AG04450 (cell line): Measurements from ENCODE around the gene FOSB. TPM values are rescaled to one million over a fixed set of nuclear protein-coding genes. Genes with fewer than 3 reads are reported as not detected.
"Not testable (repeated sequence)": the region's sequence is repeated elsewhere in the genome, so short reads cannot be mapped to it uniquely, and the experiment has no call there.

Source experiments
- CTCF ChIA-PET: fragments of 300-600, 350-600 bp; formaldehyde crosslinking; extraction: SDS; loops from one replicate; lab custom pipeline; 2022; ENCODE audit warnings: antibody characterized with exemption, inconsistent platforms; lab: Charles Lee
- POLR2A ChIA-PET: fragments of 350-600 bp; formaldehyde crosslinking; extraction: SDS; loops from one replicate; lab custom pipeline; 2021; ENCODE audit warnings: antibody characterized with exemption, inconsistent platforms; lab: Yijun Ruan, JAX
- DNase-seq: peaks from one replicate; pipeline ENCODE4 v3.0.0-alpha.2; 2011; ENCODE audit warnings: low read depth, low spot score
- H3K27ac ChIP-seq: one replicate; pipeline ENCODE4 v1.5.1; 2012; ENCODE audit warnings: low read depth, low read length, control low read depth
- H3K27me3 ChIP-seq: one replicate; pipeline ENCODE4 v1.6.0; 2012; ENCODE audit warnings: low read length; ENCODE audit not compliant: control insufficient read depth, insufficient read depth
- H3K4me3 ChIP-seq: 2 replicates; pipeline ENCODE4 v1.5.1; 2011; ENCODE audit warnings: mild to moderate bottlenecking, low read depth, low read length, control low read depth
- H3K9me3 ChIP-seq: 2 replicates; pipeline ENCODE4 v1.5.1; 2012; ENCODE audit warnings: low read length; ENCODE audit not compliant: control insufficient read depth, insufficient read depth
- polyA plus RNA-seq: library from polyadenylated mRNA; depleted of rRNA; stranded (reverse); fragments of >200 nt; gene quantifications from 2 replicates; pipeline ENCODE4 v1.2.3, GENCODE V29; 2011
- TF ChIP-seq, protein P1 (sequence below): IDR thresholded peaks from 2 replicates; pipeline ENCODE4 v1.5.1; 2011; ENCODE audit warnings: low read depth, low read length, control low read depth, inconsistent platforms

The FOSB gene
- polyA plus RNA-seq, 1 experiment, result 1.3 TPM

DNA sequence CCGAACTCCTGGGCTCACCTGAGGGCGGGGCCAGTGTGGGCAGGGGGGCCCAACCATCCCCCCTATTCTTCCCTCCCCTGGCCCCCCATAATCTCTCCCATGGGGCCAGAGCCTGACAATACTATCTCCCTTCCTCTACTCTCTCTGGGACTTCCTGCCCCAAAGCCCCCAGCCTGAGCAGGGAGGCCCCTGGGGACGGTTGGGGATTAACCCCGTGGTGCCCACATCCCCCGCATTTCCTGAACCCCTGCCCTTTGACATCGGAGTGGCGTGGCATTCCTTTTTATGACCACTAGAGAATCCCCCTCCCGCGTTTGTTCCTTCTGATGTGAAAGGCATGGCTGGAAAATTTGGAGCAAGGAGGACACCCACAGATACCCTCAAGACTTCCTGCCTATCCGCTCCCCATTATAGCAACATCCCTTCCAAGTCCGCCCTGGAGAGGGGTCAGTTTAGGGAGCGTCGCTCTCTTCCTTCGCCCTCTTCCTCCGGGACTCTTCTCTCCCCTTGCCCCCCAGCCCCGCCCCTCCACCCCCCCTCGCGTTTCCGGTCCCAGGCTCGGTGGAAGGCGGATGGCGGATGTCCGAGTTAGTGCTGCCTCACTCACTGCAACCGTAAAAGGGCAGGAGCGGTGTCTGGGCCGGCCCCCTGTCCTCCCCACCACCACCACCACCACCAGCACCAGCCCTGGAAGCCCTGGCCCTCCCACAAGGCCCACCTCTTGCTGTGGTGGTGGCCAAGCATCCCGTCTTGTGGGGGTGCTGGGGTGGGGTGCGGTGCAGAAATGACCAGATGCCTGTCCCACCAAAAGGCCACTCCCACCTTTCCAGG is 41.3 kb downstream of the FOSB start:
- CTCF ChIA-PET, result no interaction called here
- Histone ChIP-seq H3K27me3 (no peaks in the 10 kb centered on the region), H3K9me3 (no peaks in the 10 kb centered on the region; the same call in 1 of the 2 replicates), H3K4me3 (peak overlapping the region; percentile 95), H3K27ac (peak overlapping the region; percentile 68)
- no peak for DNase-seq
- POLR2A ChIA-PET, result interaction anchor here (0.5 to 1.6 kb wide), 4 partner anchors 18 to 263 kb away, joined by 3 to 5 read pairs (median 3); no protein-coding TSS in a partner anchor
- TF ChIP-seq, protein P1, sequence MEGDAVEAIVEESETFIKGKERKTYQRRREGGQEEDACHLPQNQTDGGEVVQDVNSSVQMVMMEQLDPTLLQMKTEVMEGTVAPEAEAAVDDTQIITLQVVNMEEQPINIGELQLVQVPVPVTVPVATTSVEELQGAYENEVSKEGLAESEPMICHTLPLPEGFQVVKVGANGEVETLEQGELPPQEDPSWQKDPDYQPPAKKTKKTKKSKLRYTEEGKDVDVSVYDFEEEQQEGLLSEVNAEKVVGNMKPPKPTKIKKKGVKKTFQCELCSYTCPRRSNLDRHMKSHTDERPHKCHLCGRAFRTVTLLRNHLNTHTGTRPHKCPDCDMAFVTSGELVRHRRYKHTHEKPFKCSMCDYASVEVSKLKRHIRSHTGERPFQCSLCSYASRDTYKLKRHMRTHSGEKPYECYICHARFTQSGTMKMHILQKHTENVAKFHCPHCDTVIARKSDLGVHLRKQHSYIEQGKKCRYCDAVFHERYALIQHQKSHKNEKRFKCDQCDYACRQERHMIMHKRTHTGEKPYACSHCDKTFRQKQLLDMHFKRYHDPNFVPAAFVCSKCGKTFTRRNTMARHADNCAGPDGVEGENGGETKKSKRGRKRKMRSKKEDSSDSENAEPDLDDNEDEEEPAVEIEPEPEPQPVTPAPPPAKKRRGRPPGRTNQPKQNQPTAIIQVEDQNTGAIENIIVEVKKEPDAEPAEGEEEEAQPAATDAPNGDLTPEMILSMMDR, result no peak

DNA sequence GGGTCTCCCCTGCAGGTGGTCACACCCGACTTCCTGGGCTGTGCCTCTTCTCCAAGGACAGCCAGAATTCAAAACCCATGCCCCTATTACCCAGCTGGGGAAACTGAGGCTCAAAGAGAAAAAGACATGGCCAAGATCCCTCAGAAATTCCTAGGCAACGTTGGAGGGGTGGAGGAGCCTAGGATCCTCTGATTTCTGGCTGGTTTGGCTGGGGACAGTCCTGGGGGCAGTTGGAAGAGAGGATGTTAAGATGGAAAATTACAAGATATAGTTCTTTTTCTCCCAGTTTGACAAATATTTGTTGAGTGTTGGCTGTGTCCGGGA is 41.9 kb downstream of the FOSB start:
- H3K27ac ChIP-seq, result peak overlapping the region; percentile 39
- ChIA-PET POLR2A (interaction anchor here (0.7 kb wide), 1 partner anchor 31 kb away, joined by 3 read pairs; no protein-coding TSS in a partner anchor), CTCF (no interaction called here)
- TF ChIP-seq, protein P1, result no peak
- no peak for DNase-seq
- H3K9me3 ChIP-seq, result no peaks in the 10 kb centered on the region; the same call in 1 of the 2 replicates
- peak overlapping the region; percentile 95 for H3K4me3 ChIP-seq
- no peaks in the 10 kb centered on the region for H3K27me3 ChIP-seq

DNA sequence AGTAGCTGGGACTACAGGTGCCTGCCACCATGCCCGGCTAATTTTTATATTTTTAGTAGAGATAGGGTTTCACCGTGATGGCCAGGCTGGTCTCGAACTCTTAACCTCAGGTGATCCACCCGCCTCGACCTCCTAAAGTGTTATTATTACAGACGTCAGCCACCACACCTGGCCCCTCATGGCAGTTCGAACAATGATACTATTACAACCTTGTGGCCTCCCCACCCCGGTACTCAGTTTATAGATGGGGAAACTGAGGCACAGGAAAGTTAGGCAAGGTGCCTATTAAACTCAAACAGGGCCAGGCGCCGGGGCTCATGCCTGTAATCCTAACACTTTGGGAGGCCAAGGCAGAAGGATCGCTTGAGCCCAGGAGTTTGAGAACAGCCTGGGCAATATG is 42.6 kb downstream of the FOSB start:
- H3K27ac ChIP-seq, H3K27me3 ChIP-seq, H3K4me3 ChIP-seq, DNase-seq, H3K9me3 ChIP-seq, POLR2A ChIA-PET: not testable (repeated sequence)
- CTCF ChIA-PET, result interaction anchor here (0.7 kb wide), 1 partner anchor 182 kb away, joined by 6 read pairs; the partner anchor contains the start of gene QPCTL

DNA sequence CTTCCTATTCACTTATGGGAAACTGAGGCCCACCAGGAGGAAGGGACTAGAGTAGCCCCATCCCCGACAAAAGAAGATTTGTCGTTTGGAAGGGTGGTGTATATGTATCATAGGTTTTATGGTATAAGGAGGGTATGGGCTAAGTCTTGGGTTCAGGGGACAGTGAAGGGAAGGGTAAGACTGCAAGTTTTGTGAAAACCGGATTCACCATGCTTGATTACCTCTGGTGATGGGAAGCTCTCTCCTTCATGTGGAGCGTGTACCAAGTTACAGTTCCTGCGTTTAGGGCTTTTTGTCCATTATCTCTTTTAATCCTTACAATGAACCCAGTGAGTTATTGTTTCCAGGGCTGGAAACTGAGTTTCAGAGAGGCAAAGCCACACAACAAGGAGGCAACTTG is 43.3 kb downstream of the FOSB start:
- TF ChIP-seq, protein P1, result no peak
- ChIA-PET POLR2A (interaction anchor here (0.7 kb wide), 1 partner anchor 16 kb away, joined by 5 read pairs; no protein-coding TSS in a partner anchor), CTCF (interaction anchor here (0.5 to 0.6 kb wide), 2 partner anchors 21 to 886 kb away, joined by 6 to 10 read pairs; no protein-coding TSS in a partner anchor)
- H3K4me3 ChIP-seq, result no peak overlapping the region
- no peak overlapping the region for H3K27ac ChIP-seq
- no peaks in the 10 kb centered on the region; the same call in 1 of the 2 replicates for H3K9me3 ChIP-seq
- H3K27me3 ChIP-seq, result no peaks in the 10 kb centered on the region
- DNase-seq, result no peak

DNA sequence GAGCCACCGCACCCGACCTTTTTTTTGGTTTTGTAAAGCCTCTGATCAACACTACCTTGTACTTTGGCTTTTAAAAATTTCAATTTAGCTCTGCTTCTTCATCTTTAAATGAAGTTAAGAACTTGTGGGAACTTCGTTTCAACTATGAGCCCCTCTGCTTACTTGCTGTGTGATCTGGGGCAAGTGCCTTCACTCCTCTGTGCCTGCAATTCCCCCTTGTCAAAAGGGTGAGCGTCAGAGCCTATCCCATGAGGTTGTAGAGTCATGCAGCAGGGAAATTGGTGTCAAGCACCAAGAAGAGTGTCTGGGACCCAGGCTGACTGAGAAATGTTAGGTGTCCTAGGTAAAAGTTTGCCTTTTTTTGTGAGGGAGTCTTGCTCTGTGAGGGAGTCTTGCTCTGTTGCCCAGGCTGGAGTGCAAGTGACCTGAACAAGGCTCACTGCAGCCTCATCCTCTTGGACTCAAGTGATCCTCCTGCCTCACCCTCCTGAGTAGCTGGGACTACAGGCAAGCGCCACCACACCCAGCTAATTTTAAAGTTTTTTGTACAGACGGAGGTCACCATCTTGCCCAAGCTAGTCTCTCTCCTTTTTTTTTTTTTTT is 45.2 kb downstream of the FOSB start:
- H3K4me3 ChIP-seq, result no peak overlapping the region
- H3K9me3 ChIP-seq, result no peaks in the 10 kb centered on the region
- no peaks in the 10 kb centered on the region for H3K27me3 ChIP-seq
- ChIA-PET POLR2A (no interaction called here), CTCF (no interaction called here)
- H3K27ac ChIP-seq, result no peak overlapping the region
- TF ChIP-seq, protein P1, result no peak
- no peak for DNase-seq
